Keratinocyte (primary cell): ENCODE results near the gene DOCK3. TPM values are rescaled to one million over a fixed set of nuclear protein-coding genes. Genes with fewer than 3 reads are reported as not detected.

ENCODE experiments used
- DNase-seq: peaks from one replicate; pipeline ENCODE4 v3.0.0-alpha.2; 2011; ENCODE audit warnings: low read depth, missing footprints, low spot score
- FAIRE-seq: peaks from 2 replicates; lab custom pipeline; 2011; peaks lifted over from hg19 to GRCh38; lab: Jason Lieb, UNC
- H2AFZ ChIP-seq: 2 replicates; pipeline ENCODE4 v1.6.0; 2012; ENCODE audit warnings: low read length, control low read depth, inconsistent platforms; ENCODE audit not compliant: control insufficient read depth
- H3K27ac ChIP-seq: 2 replicates; pipeline ENCODE4 v1.5.1; 2011; ENCODE audit warnings: low read length; ENCODE audit not compliant: control insufficient read depth, insufficient read depth
- H3K27me3 ChIP-seq: 3 replicates; pipeline ENCODE4 v1.6.0; 2011; ENCODE audit warnings: low read length; ENCODE audit not compliant: control insufficient read depth, insufficient read depth; ENCODE audit errors: extremely low read depth
- H3K36me3 ChIP-seq, 2 experiments: 2 replicates in 1 of 2; 3 replicates in 1 of 2; pipeline ENCODE4 v1.5.1; 2011; ENCODE audit warnings: low read length in 2 of 2, mild to moderate bottlenecking in 1 of 2; ENCODE audit not compliant: control insufficient read depth in 2 of 2, insufficient read depth in 2 of 2; ENCODE audit errors: extremely low read depth in 1 of 2
- H3K4me1 ChIP-seq: 3 replicates; pipeline ENCODE4 v1.5.1; 2011; ENCODE audit warnings: low read length; ENCODE audit not compliant: control insufficient read depth, insufficient read depth; ENCODE audit errors: extremely low read depth
- H3K4me2 ChIP-seq: 3 replicates; pipeline ENCODE4 v1.6.0; 2011; ENCODE audit warnings: low read depth, low read length; ENCODE audit not compliant: control insufficient read depth, insufficient read depth; ENCODE audit errors: extremely low read depth
- H3K4me3 ChIP-seq, 3 experiments: fragments of 200-600 bp in 1 of 3; sonication (generic) in 1 of 3; 2 replicates in 2 of 3; 3 replicates in 1 of 3; pipeline ENCODE4 v1.5.1; 2011 to 2016; ENCODE audit warnings: low read length in 3 of 3, mild to moderate bottlenecking in 3 of 3, control low read depth in 2 of 3, inconsistent platforms in 1 of 3, low read depth in 1 of 3, mixed read lengths in 1 of 3, mixed run types in 1 of 3, moderate library complexity in 1 of 3; ENCODE audit not compliant: control insufficient read depth in 2 of 3, insufficient read depth in 2 of 3; ENCODE audit errors: extremely low read depth in 1 of 3
- H3K79me2 ChIP-seq: 2 replicates; pipeline ENCODE4 v1.6.0; 2012; ENCODE audit warnings: low read length; ENCODE audit not compliant: control insufficient read depth, insufficient read depth
- H3K9ac ChIP-seq: 3 replicates; pipeline ENCODE4 v1.6.0; 2011; ENCODE audit warnings: low read length; ENCODE audit not compliant: control insufficient read depth, insufficient read depth; ENCODE audit errors: extremely low read depth
- H3K9me1 ChIP-seq: 3 replicates; pipeline ENCODE4 v1.6.0; 2011; ENCODE audit warnings: low read length; ENCODE audit not compliant: control insufficient read depth, insufficient read depth; ENCODE audit errors: extremely low read depth
- H3K9me3 ChIP-seq: 2 replicates; pipeline ENCODE4 v1.5.1; 2012; ENCODE audit warnings: low read depth, low read length; ENCODE audit not compliant: control insufficient read depth
- H4K20me1 ChIP-seq: 3 replicates; pipeline ENCODE4 v1.6.0; 2011; ENCODE audit warnings: low read length; ENCODE audit not compliant: control insufficient read depth, insufficient read depth; ENCODE audit errors: extremely low read depth
- EZH2 ChIP-seq: IDR thresholded peaks from one replicate; pipeline ENCODE4 v1.6.1; 2012; ENCODE audit warnings: inconsistent platforms, mild to moderate bottlenecking, low read length, moderate library complexity
- dilution Hi-C: fragments of 300-500 bp; cut with MboI; formaldehyde crosslinking; loops from one replicate; pipeline ENCODE4 v1.7.0; 2020; ENCODE audit warnings: low sequenced_read_pairs; ENCODE audit not compliant: extremely low pct_ligation_motif_present
- polyA plus RNA-seq, 5 experiments: library from polyadenylated mRNA; depleted of rRNA in 3 of 5; stranded (reverse) in 3 of 5; stranded (forward) in 1 of 5; unstranded in 1 of 5; fragments of >200 nt; gene quantifications; 1 replicate in 1 of 5; 2 replicates in 3 of 5; 3 replicates in 1 of 5; pipeline versions ENCODE4 v1.2.1 to v1.2.3, GENCODE V29; 2011 to 2012; ENCODE audit warnings: missing spikeins in 2 of 5, low read depth in 1 of 5, low replicate concordance in 1 of 5
- TF ChIP-seq, protein P1 (sequence below), 3 experiments: IDR thresholded peaks in 1 of 3; conservative IDR thresholded peaks in 1 of 3; optimal IDR thresholded peaks in 1 of 3; 2 replicates in 2 of 3; 3 replicates in 1 of 3; pipeline versions ENCODE3 to v1.5.1; 2011; ENCODE audit warnings: low read length in 3 of 3, mild to moderate bottlenecking in 3 of 3, moderate library complexity in 2 of 3, control low read depth in 1 of 3, inconsistent platforms in 1 of 3; ENCODE audit not compliant: insufficient read depth in 2 of 3; ENCODE audit errors: extremely low read depth in 1 of 3

The DOCK3 gene
- polyA plus RNA-seq, 1 donor (not counting 4 experiments of a cell fraction or from before 2014, with no cell fraction given) = 0.10 TPM

DNA sequence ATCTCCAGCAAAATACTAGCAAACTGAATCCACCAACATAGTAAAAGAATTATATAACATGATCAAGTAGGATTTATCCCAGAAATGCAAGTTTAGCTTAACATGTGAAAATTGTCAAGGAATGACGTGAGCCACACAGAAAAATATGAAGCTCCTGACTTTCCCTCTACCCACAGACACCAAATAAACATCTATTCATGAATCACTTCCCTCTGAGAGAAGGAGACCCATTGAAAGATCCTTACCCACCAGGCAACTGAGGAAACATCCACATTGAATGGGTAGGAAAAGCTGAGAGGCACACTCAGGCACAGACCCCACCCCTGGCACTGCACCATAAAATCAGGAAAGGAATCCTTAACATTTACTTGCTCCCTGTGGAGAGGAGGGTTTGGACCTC is 608.2 kb downstream of the DOCK3 start:
- Histone ChIP-seq H3K9me1 (no peaks in the 10 kb centered on the region), H3K79me2 (no peaks in the 10 kb centered on the region), H4K20me1 (no peaks in the 10 kb centered on the region), H3K9me3 (no peaks in the 10 kb centered on the region), H3K4me1 (peaks cover 16% of the 10 kb centered on the region), H3K27me3 (no peaks in the 10 kb centered on the region), H3K27ac (peak overlapping the region; percentile 52), H3K9ac (peak overlapping the region; percentile 44), H3K4me2 (peak overlapping the region; percentile 65), H3K36me3 (no peaks in the 10 kb centered on the region), H3K4me3 (peak overlapping the region in 2 of 3 experiments; percentile 0 to 1), H2AFZ (peak overlapping the region; percentile 32)
- no peak for DNase-seq
- dilution Hi-C loops = no loop called here
- FAIRE-seq = no peak
- TF ChIP-seq EZH2 = no peak
- TF ChIP-seq, protein P1, sequence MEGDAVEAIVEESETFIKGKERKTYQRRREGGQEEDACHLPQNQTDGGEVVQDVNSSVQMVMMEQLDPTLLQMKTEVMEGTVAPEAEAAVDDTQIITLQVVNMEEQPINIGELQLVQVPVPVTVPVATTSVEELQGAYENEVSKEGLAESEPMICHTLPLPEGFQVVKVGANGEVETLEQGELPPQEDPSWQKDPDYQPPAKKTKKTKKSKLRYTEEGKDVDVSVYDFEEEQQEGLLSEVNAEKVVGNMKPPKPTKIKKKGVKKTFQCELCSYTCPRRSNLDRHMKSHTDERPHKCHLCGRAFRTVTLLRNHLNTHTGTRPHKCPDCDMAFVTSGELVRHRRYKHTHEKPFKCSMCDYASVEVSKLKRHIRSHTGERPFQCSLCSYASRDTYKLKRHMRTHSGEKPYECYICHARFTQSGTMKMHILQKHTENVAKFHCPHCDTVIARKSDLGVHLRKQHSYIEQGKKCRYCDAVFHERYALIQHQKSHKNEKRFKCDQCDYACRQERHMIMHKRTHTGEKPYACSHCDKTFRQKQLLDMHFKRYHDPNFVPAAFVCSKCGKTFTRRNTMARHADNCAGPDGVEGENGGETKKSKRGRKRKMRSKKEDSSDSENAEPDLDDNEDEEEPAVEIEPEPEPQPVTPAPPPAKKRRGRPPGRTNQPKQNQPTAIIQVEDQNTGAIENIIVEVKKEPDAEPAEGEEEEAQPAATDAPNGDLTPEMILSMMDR (optimal IDR thresholded peaks at IDR 0.05 in 1 of 3, IDR thresholded peaks at IDR 0.05 in 1 of 3, conservative IDR thresholded peaks at IDR 0.05 in 1 of 3; ENCODE audit: extremely low read depth in 1 of 3, insufficient read depth in 2 of 3, low read length in 3 of 3) = no peak

DNA sequence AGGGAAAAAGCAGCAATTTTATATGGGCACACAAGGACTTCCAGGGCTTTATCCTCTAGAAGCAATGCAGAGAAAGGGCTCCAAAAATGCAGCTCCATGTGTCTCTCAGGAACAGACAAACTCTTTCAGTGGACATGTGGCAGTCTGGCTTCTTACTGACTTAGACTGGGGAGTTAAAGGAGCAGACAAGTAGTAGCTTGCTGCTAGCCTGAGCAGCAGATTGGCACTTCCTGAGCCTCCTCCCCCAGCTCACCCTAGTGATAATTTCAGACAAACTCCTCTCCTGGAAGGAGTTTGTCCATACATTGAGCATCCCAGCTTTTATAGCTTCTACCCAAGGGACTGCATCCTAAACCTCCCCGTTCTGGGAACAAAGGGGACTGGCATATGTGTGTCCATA is 608.7 kb downstream of the DOCK3 start:
- Histone ChIP-seq H3K27ac (peak overlapping the region; percentile 52), H3K4me2 (peak overlapping the region; percentile 65), H3K9ac (peak overlapping the region; percentile 44), H3K36me3 (no peaks in the 10 kb centered on the region), H3K4me3 (peak overlapping the region in 2 of 3 experiments; percentile 0 to 1), H3K27me3 (no peaks in the 10 kb centered on the region), H3K4me1 (peaks cover 16% of the 10 kb centered on the region), H3K9me3 (no peaks in the 10 kb centered on the region), H4K20me1 (no peaks in the 10 kb centered on the region), H2AFZ (peak overlapping the region; percentile 44), H3K9me1 (no peaks in the 10 kb centered on the region), H3K79me2 (no peaks in the 10 kb centered on the region)
- peak; percentile 98 for FAIRE-seq
- TF ChIP-seq, protein P1 (optimal IDR thresholded peaks at IDR 0.05 in 1 of 3, IDR thresholded peaks at IDR 0.05 in 1 of 3, conservative IDR thresholded peaks at IDR 0.05 in 1 of 3; ENCODE audit: extremely low read depth in 1 of 3, insufficient read depth in 2 of 3, low read length in 3 of 3) = no peak
- no peak for TF ChIP-seq EZH2
- dilution Hi-C loops = no loop called here
- DNase-seq = no peak
